Vagina (tissue), 2 donors: Measurements from ENCODE around the gene PTER. TPM values are rescaled to one million over a fixed set of nuclear protein-coding genes. Genes with fewer than 3 reads are reported as not detected.
A peak's percentile ranks its signal among the peaks of the same experiment; 100 is the strongest.

Source experiments
- DNase-seq, 2 donors: peaks; one replicate each; pipeline ENCODE4 v3.0.0-alpha.2; 2017; ENCODE audit errors: extremely low spot score in 2 of 2
- H3K27ac ChIP-seq: fragments of 200-600 bp; sonication (generic); one replicate; pipeline ENCODE4 v1.5.1; 2019
- H3K27me3 ChIP-seq: fragments of 200-600 bp; sonication (generic); one replicate; pipeline ENCODE4 v1.5.1; 2019
- H3K36me3 ChIP-seq, 2 donors: fragments of 200-600 bp; sonication (generic); one replicate each; pipeline ENCODE4 v1.5.1; 2017 to 2019
- H3K4me1 ChIP-seq: fragments of 200-600 bp; sonication (generic); one replicate; pipeline ENCODE4 v1.5.1; 2019
- H3K4me3 ChIP-seq, 2 donors: fragments of 200-600 bp; sonication (generic); 1 replicate in 1 of 2; 2 replicates in 1 of 2; pipeline ENCODE4 v1.5.1; 2016 to 2019
- H3K9me3 ChIP-seq: fragments of 200-600 bp; sonication (generic); one replicate; pipeline ENCODE4 v1.5.1; 2019
- CTCF ChIP-seq, 3 experiments: fragments of 450-650 bp in 2 of 3; fragments of 200-600 bp in 1 of 3; sonication (generic) in 1 of 3; IDR thresholded peaks; one replicate each; pipeline ENCODE4 v1.5.1; 2017 to 2019; ENCODE audit warnings: antibody characterized with exemption in 3 of 3, mild to moderate bottlenecking in 2 of 3, moderate library complexity in 2 of 3
- POLR2A ChIP-seq, 2 donors: fragments of 450-650 bp; IDR thresholded peaks; one replicate each; pipeline ENCODE4 v1.6.1; 2017; ENCODE audit warnings: antibody characterized with exemption in 2 of 2, mild to moderate bottlenecking in 2 of 2, moderate library complexity in 2 of 2
- POLR2AphosphoS5 ChIP-seq, 2 donors: sonication (generic); formaldehyde crosslinking; IDR thresholded peaks; one replicate each; pipeline ENCODE4 v1.9.0; 2017; ENCODE audit warnings: antibody characterized with exemption in 2 of 2, mild to moderate bottlenecking in 2 of 2, low read depth in 1 of 2; ENCODE audit not compliant: insufficient read depth in 1 of 2
- intact Hi-C: fragments of 100-400 bp; cut with DNase I; formaldehyde crosslinking; loops from one replicate; pipeline ENCODE4 v1.15.1; 2023
- total RNA-seq: library from RNA; depleted of rRNA; stranded (reverse); fragments of >200 nt; gene quantifications from one replicate; pipeline ENCODE4 v1.2.3, GENCODE V29; 2016

The PTER gene
- total RNA-seq, 1 donor from 2014 or later, result 7.4 TPM

GRCh38 chr10:16436367-16436757 is 448 bp upstream of the PTER start:
- Histone ChIP-seq H3K36me3 (no peaks in the 10 kb centered on the region), H3K4me3 (peak overlapping the region; percentile 52 to 77), H3K27me3 (no peaks in the 10 kb centered on the region), H3K27ac (peak overlapping the region; percentile 66), H3K4me1 (peaks cover 26% of the 10 kb centered on the region), H3K9me3 (no peaks in the 10 kb centered on the region)
- intact Hi-C loops, result no loop called here
- DNase-seq, result no peak
- no peak for TF ChIP-seq POLR2A (IDR thresholded peaks at IDR 0.05)
- TF ChIP-seq POLR2AphosphoS5 (IDR thresholded peaks at IDR 0.05; ENCODE audit: insufficient read depth in 1 of 2, low read depth in 1 of 2), result no peak
- TF ChIP-seq CTCF (IDR thresholded peaks at IDR 0.05), result no peak

GRCh38 chr10:16437540-16437894 is 707 bp downstream of the PTER start:
- no peaks in the 10 kb centered on the region for H3K9me3 ChIP-seq
- H3K4me1 ChIP-seq, result peaks cover 26% of the 10 kb centered on the region
- TF ChIP-seq CTCF (IDR thresholded peaks at IDR 0.05) (no peak), POLR2A (IDR thresholded peaks at IDR 0.05) (no peak), POLR2AphosphoS5 (IDR thresholded peaks at IDR 0.05; ENCODE audit: insufficient read depth in 1 of 2, low read depth in 1 of 2) (no peak)
- intact Hi-C loops, result no loop called here
- H3K4me3 ChIP-seq, result peak overlapping the region; percentile 52 to 77
- H3K27me3 ChIP-seq, result no peaks in the 10 kb centered on the region
- peak overlapping the region; percentile 66 for H3K27ac ChIP-seq
- H3K36me3 ChIP-seq, result no peaks in the 10 kb centered on the region
- no peak for DNase-seq

GRCh38 chr10:16439295-16439694 is 2.5 kb downstream of the PTER start:
- H3K36me3 ChIP-seq, result no peaks in the 10 kb centered on the region
- TF ChIP-seq POLR2AphosphoS5 (IDR thresholded peaks at IDR 0.05; ENCODE audit: insufficient read depth in 1 of 2, low read depth in 1 of 2) (no peak), CTCF (IDR thresholded peaks at IDR 0.05) (no peak), POLR2A (IDR thresholded peaks at IDR 0.05) (no peak)
- H3K4me3 ChIP-seq, result no peak overlapping the region
- intact Hi-C loops, result no loop called here
- no peak overlapping the region for H3K27ac ChIP-seq
- H3K27me3 ChIP-seq, result no peaks in the 10 kb centered on the region
- no peak for DNase-seq
- H3K9me3 ChIP-seq, result no peaks in the 10 kb centered on the region
- peaks cover 26% of the 10 kb centered on the region for H3K4me1 ChIP-seq

GRCh38 chr10:16440396-16441133 is 3.8 kb downstream of the PTER start:
- H3K9me3 ChIP-seq, result no peaks in the 10 kb centered on the region
- no peak overlapping the region for H3K27ac ChIP-seq
- H3K36me3 ChIP-seq, result no peaks in the 10 kb centered on the region
- H3K27me3 ChIP-seq, result no peaks in the 10 kb centered on the region
- intact Hi-C loops, result no loop called here
- TF ChIP-seq POLR2A (IDR thresholded peaks at IDR 0.05) (no peak), CTCF (IDR thresholded peaks at IDR 0.05) (no peak), POLR2AphosphoS5 (IDR thresholded peaks at IDR 0.05; ENCODE audit: insufficient read depth in 1 of 2, low read depth in 1 of 2) (no peak)
- H3K4me1 ChIP-seq, result peaks cover 26% of the 10 kb centered on the region
- DNase-seq, result no peak
- no peak overlapping the region for H3K4me3 ChIP-seq

- Histone ChIP-seq H3K9me3 (no peaks in the 10 kb centered on the region), H3K27ac (no peak overlapping the region), H3K27me3 (no peaks in the 10 kb centered on the region), H3K36me3 (no peaks in the 10 kb centered on the region), H3K4me3 (no peak overlapping the region), H3K4me1 (peaks cover 26% of the 10 kb centered on the region)
- intact Hi-C loops, result no loop called here
- no peak for DNase-seq
- no peak for TF ChIP-seq CTCF (IDR thresholded peaks at IDR 0.05)
- no peak for TF ChIP-seq POLR2A (IDR thresholded peaks at IDR 0.05)
- no peak for TF ChIP-seq POLR2AphosphoS5 (IDR thresholded peaks at IDR 0.05; ENCODE audit: insufficient read depth in 1 of 2, low read depth in 1 of 2)
Observed at GRCh38 chr10:16441173-16441840, 4.5 kb downstream of the PTER start.
